T1000 (cell line): ENCODE data around the gene PHB1.

Experiments
- DNase-seq: peaks from one replicate; lab custom pipeline; 2025; ENCODE audit warnings: mixed read lengths; lab: John Stamatoyannopoulos, UW

The PHB1 gene

GRCh38 chr17:49414622-49415350, at the start of gene PHB1:
TSS of gene PHB1 (minus strand) at chr17:49414882. CDS start at chr17:49413264, 1,618 bp downstream.
- DNase-seq: peak; percentile 92

- no peak for DNase-seq
Measured at GRCh38 chr17:49464049-49464448, 49.4 kb upstream of the PHB1 start.

GRCh38 chr17:49461580-49461979, 46.9 kb upstream of the PHB1 start:
- DNase-seq: no peak

GRCh38 chr17:49460401-49460800, 45.7 kb upstream of the PHB1 start:
- DNase-seq: no peak

- DNase-seq: no peak
Measured at GRCh38 chr17:49459401-49459984, 44.8 kb upstream of the PHB1 start.

- DNase-seq: no peak
Measured at GRCh38 chr17:49457564-49458535, 43.2 kb upstream of the PHB1 start.

DNA sequence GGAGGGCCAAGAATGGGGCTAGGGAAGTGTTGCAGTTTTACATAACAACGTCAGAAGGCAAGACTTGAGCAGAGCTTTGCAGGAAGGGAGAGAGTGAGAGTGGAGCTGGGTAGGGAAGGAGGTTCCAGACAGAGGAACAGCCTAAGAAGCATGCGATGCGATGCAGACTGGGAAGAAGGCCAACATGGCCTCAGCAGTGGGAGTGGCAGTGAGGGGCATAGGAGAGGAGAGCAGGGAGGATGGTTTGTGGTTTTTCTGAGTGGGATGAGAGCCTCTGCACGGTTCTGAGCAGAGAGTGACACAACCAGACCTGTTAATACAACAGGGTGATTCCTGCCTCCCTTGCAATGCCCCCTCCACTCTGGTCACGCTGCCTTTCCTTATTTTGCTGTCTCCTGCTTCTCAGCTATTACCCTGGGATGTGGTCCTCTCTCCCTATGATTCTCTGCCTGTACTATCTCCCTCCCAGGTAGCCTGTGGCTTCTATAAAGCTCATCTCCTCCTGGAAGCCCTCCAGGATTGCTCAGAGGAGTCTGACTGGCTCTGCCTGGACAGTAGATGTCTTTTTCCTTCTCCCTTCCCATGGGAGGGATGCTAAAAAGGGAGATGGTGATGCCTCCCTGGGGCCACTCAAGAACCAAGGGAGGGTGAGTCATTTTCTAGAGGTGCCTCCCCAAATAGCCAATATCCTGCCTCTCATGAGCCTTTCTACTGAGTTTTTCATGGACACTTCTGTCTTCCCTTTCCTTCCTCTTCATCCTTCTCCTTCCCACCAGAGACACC, 41.7 kb upstream of the PHB1 start:
- DNase-seq: no peak

DNA sequence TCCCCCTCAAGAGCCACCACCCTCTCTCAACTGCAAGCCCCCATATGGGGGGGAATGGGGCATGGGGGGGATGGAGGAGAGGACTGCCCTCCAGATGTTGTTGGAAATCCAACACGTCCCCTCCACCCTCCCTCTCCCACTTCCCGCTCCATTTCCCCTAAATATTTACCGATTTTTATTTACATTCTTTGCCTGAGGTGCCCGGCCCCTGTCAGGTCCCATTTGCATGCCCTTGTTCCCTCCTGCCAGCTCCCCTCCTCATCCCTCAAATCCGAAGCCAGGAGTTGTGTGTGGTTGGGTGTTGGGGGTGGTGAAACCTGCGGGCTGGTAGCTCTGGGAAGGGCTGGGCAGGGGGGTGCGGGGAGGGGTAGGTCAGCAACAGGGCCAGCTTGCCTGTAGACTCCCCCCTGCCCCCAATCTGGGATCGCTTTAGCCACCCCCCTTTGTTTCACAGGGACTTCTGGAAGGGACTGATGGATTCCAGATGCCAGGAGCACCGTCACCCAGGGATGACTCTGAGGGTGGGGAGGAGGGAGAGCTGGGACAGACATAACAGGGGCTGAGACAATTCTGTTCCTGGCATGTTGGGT, 40.7 kb upstream of the PHB1 start:
- DNase-seq: no peak

DNA sequence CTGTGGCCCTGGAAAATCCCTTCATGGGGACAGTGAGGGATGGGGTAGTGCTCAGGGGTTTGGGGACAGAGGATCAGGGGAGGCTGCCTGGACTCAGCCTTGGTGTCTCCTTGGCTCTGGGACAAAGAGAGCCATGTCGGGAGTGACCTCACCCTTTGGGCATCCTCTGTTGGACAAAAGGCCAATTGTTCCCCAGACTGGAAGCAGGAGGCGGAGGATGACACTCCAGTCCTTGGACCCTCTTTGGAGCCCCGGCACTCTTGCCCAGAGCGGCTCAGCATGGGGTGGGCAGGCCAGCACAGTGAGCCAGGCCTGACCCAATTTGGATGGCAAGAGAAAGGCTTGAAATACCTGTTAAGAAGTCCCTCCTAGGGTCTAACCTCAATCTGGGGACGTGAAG, 39.4 kb upstream of the PHB1 start:
- no peak for DNase-seq

DNA sequence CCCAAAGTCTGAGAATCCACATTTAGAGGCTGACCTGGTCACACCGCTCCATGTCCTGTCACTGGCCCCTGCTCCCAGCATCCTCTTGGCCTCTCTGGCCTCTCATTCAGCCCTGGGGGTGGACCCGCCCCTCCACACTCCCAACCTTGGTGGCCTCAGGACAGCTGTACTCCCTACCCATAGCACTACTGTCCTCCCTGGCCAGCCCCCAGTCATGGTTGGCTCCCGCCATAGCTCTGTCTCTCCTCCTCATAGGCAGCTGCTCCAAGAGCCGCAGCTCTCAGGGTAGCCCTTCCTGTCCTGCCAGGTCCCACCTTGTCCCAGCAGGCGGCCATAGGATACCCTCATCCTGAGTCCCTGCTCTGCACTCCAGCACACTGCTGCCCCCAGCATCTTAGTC, 38.0 kb upstream of the PHB1 start:
- DNase-seq: no peak

DNA sequence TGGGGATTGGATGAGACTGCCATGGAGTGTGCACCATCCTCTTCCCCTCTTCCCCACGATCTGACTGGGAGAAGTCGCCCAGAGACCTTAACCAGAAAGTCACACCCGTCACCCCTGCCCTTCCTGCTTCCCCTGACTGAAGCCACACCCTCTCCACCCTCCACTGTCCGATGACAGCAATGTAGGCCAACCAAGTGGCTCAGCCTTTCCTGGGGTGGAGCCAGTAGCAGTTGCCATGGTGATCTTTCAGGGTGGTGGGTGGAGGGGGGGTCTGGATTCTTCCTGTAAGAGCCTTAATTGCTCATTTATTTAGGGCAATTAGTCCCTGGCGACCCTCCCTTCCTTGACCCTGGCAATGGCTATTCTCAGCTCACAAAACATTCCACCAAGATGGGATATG, 37.5 kb upstream of the PHB1 start:
- no peak for DNase-seq

GRCh38 chr17:49450735-49451134, 36.1 kb upstream of the PHB1 start:
- no peak for DNase-seq

DNA sequence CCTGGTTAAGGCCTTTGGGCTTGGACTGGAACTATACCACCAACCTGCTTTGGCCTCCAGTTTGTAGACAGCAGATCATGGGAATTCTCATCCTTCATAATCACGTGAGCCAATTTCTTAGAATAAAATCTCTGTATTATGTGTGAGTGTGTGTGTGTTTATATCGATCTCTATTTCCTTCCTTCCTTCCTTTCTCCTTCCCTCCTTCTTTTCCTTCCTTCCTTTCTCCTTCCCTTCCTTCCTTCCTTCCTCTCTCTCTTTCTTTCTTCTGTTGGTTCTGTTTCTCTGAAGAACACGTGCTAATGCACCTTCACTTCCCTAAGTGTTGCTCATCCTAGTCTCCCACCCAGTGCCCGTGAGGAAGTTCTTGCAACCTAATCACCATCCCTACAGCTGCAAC, 35.5 kb upstream of the PHB1 start:
- DNase-seq: no peak

DNA sequence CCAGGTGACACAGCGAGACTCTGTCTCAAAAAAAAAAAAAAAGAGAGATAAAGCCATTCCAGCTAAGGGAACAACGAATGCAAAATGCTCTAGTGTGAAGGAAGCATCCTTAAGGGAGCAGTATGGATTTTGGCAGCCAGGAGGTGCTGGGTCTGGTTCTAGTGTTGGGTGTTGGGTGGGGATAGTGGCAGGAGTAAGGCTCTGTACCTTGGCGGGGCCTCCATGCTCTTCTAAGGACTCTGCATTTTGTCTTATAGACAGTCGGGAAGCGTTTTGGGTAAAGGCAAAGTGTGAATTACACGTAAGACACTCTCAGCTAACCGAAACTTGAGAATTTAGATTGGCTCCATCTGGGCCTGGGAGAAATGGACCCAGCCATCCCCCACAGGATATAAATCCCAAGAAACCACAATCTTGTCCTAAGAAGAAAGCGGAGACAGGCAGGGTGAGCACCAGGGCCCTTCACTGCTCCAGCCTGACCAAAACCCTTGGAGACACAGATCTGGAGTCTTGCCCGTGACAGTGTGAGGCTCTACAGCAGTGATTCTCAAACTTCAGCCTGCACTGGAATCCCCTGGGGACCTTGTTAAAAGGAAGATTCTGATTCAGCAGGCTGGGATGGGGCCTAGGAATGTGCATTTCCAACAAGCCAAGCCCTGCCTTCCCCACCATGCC, 33.1 kb upstream of the PHB1 start:
- DNase-seq: no peak

- no peak for DNase-seq
Measured at GRCh38 chr17:49445591-49445990, 30.9 kb upstream of the PHB1 start.

DNA sequence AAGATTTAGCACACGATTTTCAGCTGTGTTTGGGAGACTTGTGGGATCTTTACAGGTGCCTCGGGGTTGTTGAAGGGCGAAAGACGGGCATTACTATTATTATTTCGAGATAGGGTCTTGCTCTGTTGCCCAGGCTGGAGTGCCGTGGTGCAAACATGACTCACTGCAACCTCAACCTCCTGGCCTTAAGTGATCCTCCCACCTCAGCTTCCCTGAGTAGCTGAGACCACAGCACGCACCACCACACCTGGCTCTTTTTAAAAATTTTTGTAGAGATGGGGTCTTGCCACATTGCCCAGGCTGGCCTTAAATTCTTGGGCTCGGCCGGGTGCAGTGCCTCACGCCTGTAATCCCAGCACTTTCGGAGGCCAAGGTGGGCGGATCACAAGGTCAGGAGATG, 29.7 kb upstream of the PHB1 start:
- DNase-seq: no peak

DNA sequence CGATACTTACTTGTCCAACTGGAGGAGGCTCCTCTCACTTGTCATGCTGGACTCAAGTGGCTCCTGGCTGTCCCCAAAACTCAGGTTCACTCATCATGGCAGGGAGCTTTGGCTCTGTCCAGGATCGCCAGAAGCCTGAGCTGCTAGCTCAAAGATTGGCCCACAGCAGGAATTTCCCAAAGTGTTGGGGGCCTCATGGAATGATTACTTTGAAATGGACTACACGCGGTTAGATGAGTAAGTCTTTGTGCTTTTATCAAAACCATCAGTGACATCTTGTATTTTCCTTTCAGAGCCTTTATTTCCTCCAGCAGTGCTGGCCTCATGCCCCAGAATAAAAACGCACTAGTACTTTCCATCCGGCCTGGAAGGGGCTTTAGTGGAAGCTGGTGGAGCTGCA, 29.2 kb upstream of the PHB1 start:
- DNase-seq: no peak

DNA sequence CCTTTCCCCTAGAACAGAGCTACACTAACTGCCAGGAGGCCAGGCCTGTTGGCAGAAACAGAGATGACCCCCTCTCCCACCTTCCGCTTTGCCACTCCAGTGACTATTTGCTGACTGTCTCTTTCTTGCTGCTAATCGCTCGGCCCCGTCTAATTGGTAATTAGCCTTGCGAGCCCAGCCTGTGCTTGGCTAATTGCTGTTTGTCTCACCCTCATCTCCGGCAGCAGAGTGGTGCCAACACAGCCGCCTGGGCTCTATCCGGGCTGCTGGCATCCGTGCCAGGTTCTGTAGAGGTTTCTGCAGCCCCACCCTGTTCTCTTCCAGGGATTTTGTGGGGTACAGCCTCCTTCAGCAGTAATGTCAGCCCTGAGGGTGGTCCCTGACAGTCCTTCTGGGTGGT, 27.4 kb upstream of the PHB1 start:
- DNase-seq: no peak

GRCh38 chr17:49441578-49441977, 26.9 kb upstream of the PHB1 start:
- DNase-seq: no peak

GRCh38 chr17:49440581-49440980, 25.9 kb upstream of the PHB1 start:
- no peak for DNase-seq
